K562 (cell line): ENCODE measurements around the gene RAB3GAP2. TPM values are rescaled to one million over a fixed set of nuclear protein-coding genes. Genes with fewer than 3 reads are reported as not detected.
A peak's percentile ranks its signal among the peaks of the same experiment; 100 is the strongest.

Source experiments
- ATF7 ChIP-seq: fragments of 450-650 bp; IDR thresholded peaks from 2 replicates; pipeline ENCODE4 v1.7.1; 2014; ENCODE audit warnings: mild to moderate bottlenecking, moderate library complexity
- E2F3 ChIP-seq: fragments of 250-450 bp; sonication (Bioruptor Pico); IDR thresholded peaks from 2 replicates; pipeline ENCODE4 v1.4.0; 2020; ENCODE audit warnings: mild to moderate bottlenecking
- FOXP4 ChIP-seq: sonication (generic); formaldehyde crosslinking; IDR thresholded peaks from 2 replicates; pipeline ENCODE4 v1.8.0; 2022; ENCODE audit warnings: mild to moderate bottlenecking, missing genetic modification reagents, borderline replicate concordance
- IRF2 ChIP-seq: sonication (generic); formaldehyde crosslinking; IDR thresholded peaks from 2 replicates; pipeline ENCODE4 v1.8.1; 2022; ENCODE audit warnings: mild to moderate bottlenecking, missing genetic modification reagents
- NFE2 ChIP-seq: IDR thresholded peaks from 2 replicates; pipeline ENCODE4 v1.6.1; 2014; ENCODE audit warnings: antibody characterized with exemption, low read depth
- SAFB2 ChIP-seq: fragments of 200-400 bp; formaldehyde crosslinking; IDR thresholded peaks from 2 replicates; pipeline ENCODE4 v1.6.1; 2018; ENCODE audit warnings: borderline replicate concordance, low read length, low read depth, moderate library complexity; ENCODE audit not compliant: severe bottlenecking
- STAG1 ChIP-seq: sonication (generic); formaldehyde crosslinking; IDR thresholded peaks from 2 replicates; pipeline ENCODE4 v1.5.0; 2020; ENCODE audit warnings: missing genetic modification reagents, borderline replicate concordance
- TAL1 ChIP-seq: fragments of 450-650 bp; IDR thresholded peaks from 2 replicates; pipeline ENCODE4 v1.6.1; 2016; ENCODE audit warnings: mild to moderate bottlenecking
- ZNF217 ChIP-seq: sonication (generic); formaldehyde crosslinking; IDR thresholded peaks from 2 replicates; pipeline ENCODE4 v1.8.0; 2022; ENCODE audit warnings: mild to moderate bottlenecking, missing genetic modification reagents
- polyA plus RNA-seq, 8 experiments: library from polyadenylated mRNA; depleted of rRNA in 4 of 8; stranded (reverse) in 5 of 8; unstranded in 3 of 8; fragments of >200 nt; fragmentation: Nextera tagmentation in 2 of 8; fragmentation: Illumina TruSeq in 1 of 8; extraction: Ambion mirVana in 2 of 8; extraction: Trizol in 1 of 8; gene quantifications; 2 replicates each; pipeline versions ENCODE4 v1.2.1 to v1.2.3, GENCODE V29; 2011 to 2014; ENCODE audit warnings: inconsistent platforms in 1 of 8, missing spikeins in 1 of 8
- total RNA-seq, 7 experiments: library from RNA; depleted of rRNA in 6 of 7; stranded (reverse); fragments of >200 nt in 6 of 7; fragmentation: Illumina TruSeq in 2 of 7; extraction: Trizol in 2 of 7; gene quantifications; 2 replicates each; pipeline versions ENCODE4 v1.2.1 to v1.2.3, GENCODE V29; 2011 to 2021; ENCODE audit warnings: low replicate concordance in 1 of 7
- TF ChIP-seq, protein P1 (sequence below): fragments of 200-800 bp; sonication (Bioruptor generic); IDR thresholded peaks from 2 replicates; pipeline ENCODE4 v1.6.1; 2016; ENCODE audit warnings: missing genetic modification characterization, missing compliant biosample characterization
- TF ChIP-seq, protein P2 (sequence below): fragments of 450-650 bp; IDR thresholded peaks from 2 replicates; pipeline ENCODE4 v1.6.1; 2016; ENCODE audit warnings: mild to moderate bottlenecking
- TF ChIP-seq, protein P3 (sequence below): fragments of 450-650 bp; IDR thresholded peaks from 2 replicates; pipeline ENCODE4 v1.6.1; 2016; ENCODE audit warnings: missing biosample characterization, missing genetic modification characterization
- TF ChIP-seq, protein P4 (sequence below): IDR thresholded peaks from 2 replicates; pipeline ENCODE4 v1.6.1; 2014; ENCODE audit warnings: antibody characterized with exemption

The RAB3GAP2 gene
- total and polyA plus RNA-seq, 9 of the 15 experiments (the other 6 are each of a cell fraction or from before 2014, with no cell fraction given) = 14.1 to 69.1 (median 32.2) TPM

GRCh38 chr1:220300442-220301121 is 28.3 kb upstream of the RAB3GAP2 start (continued):
- TF ChIP-seq, protein P1, sequence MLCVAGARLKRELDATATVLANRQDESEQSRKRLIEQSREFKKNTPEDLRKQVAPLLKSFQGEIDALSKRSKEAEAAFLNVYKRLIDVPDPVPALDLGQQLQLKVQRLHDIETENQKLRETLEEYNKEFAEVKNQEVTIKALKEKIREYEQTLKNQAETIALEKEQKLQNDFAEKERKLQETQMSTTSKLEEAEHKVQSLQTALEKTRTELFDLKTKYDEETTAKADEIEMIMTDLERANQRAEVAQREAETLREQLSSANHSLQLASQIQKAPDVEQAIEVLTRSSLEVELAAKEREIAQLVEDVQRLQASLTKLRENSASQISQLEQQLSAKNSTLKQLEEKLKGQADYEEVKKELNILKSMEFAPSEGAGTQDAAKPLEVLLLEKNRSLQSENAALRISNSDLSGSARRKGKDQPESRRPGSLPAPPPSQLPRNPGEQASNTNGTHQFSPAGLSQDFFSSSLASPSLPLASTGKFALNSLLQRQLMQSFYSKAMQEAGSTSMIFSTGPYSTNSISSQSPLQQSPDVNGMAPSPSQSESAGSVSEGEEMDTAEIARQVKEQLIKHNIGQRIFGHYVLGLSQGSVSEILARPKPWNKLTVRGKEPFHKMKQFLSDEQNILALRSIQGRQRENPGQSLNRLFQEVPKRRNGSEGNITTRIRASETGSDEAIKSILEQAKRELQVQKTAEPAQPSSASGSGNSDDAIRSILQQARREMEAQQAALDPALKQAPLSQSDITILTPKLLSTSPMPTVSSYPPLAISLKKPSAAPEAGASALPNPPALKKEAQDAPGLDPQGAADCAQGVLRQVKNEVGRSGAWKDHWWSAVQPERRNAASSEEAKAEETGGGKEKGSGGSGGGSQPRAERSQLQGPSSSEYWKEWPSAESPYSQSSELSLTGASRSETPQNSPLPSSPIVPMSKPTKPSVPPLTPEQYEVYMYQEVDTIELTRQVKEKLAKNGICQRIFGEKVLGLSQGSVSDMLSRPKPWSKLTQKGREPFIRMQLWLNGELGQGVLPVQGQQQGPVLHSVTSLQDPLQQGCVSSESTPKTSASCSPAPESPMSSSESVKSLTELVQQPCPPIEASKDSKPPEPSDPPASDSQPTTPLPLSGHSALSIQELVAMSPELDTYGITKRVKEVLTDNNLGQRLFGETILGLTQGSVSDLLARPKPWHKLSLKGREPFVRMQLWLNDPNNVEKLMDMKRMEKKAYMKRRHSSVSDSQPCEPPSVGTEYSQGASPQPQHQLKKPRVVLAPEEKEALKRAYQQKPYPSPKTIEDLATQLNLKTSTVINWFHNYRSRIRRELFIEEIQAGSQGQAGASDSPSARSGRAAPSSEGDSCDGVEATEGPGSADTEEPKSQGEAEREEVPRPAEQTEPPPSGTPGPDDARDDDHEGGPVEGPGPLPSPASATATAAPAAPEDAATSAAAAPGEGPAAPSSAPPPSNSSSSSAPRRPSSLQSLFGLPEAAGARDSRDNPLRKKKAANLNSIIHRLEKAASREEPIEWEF (CRISPR knock-in tag) = no peak
- TF ChIP-seq ATF7 (peak; percentile 99), STAG1 (CRISPR knock-in tag) (no peak), TAL1 (peak; percentile 68), FOXP4 (no peak), IRF2 (no peak), E2F3 (CRISPR knock-in tag) (no peak), ZNF217 (CRISPR knock-in tag) (no peak), NFE2 (peak; percentile 63), SAFB2 (no peak)
- TF ChIP-seq, protein P2, sequence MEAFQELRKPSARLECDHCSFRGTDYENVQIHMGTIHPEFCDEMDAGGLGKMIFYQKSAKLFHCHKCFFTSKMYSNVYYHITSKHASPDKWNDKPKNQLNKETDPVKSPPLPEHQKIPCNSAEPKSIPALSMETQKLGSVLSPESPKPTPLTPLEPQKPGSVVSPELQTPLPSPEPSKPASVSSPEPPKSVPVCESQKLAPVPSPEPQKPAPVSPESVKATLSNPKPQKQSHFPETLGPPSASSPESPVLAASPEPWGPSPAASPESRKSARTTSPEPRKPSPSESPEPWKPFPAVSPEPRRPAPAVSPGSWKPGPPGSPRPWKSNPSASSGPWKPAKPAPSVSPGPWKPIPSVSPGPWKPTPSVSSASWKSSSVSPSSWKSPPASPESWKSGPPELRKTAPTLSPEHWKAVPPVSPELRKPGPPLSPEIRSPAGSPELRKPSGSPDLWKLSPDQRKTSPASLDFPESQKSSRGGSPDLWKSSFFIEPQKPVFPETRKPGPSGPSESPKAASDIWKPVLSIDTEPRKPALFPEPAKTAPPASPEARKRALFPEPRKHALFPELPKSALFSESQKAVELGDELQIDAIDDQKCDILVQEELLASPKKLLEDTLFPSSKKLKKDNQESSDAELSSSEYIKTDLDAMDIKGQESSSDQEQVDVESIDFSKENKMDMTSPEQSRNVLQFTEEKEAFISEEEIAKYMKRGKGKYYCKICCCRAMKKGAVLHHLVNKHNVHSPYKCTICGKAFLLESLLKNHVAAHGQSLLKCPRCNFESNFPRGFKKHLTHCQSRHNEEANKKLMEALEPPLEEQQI = no peak
- TF ChIP-seq, protein P3, sequence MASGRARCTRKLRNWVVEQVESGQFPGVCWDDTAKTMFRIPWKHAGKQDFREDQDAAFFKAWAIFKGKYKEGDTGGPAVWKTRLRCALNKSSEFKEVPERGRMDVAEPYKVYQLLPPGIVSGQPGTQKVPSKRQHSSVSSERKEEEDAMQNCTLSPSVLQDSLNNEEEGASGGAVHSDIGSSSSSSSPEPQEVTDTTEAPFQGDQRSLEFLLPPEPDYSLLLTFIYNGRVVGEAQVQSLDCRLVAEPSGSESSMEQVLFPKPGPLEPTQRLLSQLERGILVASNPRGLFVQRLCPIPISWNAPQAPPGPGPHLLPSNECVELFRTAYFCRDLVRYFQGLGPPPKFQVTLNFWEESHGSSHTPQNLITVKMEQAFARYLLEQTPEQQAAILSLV = no peak
- TF ChIP-seq, protein P4, sequence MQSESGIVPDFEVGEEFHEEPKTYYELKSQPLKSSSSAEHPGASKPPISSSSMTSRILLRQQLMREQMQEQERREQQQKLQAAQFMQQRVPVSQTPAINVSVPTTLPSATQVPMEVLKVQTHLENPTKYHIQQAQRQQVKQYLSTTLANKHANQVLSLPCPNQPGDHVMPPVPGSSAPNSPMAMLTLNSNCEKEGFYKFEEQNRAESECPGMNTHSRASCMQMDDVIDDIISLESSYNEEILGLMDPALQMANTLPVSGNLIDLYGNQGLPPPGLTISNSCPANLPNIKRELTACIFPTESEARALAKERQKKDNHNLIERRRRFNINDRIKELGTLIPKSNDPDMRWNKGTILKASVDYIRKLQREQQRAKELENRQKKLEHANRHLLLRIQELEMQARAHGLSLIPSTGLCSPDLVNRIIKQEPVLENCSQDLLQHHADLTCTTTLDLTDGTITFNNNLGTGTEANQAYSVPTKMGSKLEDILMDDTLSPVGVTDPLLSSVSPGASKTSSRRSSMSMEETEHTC = peak; percentile 76; the same call in 1 of the 2 replicates
